SU-DHL-6 (cell line): ENCODE measurements around the gene ANXA11.
"Not testable (repeated sequence)": the region's sequence is repeated elsewhere in the genome, so short reads cannot be mapped to it uniquely, and the experiment has no call there.

Experiments
- CTCF ChIP-seq: fragments of 200-600 bp; sonication (generic); IDR thresholded peaks from one replicate; pipeline ENCODE4 v1.5.1; 2017; ENCODE audit warnings: antibody characterized with exemption, mild to moderate bottlenecking, low read length, moderate library complexity; ENCODE audit not compliant: insufficient read depth, poor library complexity, severe bottlenecking
- EZH2phosphoT487 ChIP-seq: fragments of 200-600 bp; sonication (generic), shearing (Covaris generic); conservative IDR thresholded peaks from 2 replicates; pipeline ENCODE4 v1.6.1; 2018; ENCODE audit warnings: mild to moderate bottlenecking, antibody characterized with exemption, low read length, moderate library complexity, mixed read lengths

- not testable (repeated sequence) for TF ChIP-seq CTCF, EZH2phosphoT487
Measured at GRCh38 chr10:80253963-80254271, 48.6 kb upstream of the ANXA11 start.
